ENCODE data around the gene SP4.

- no peak for TF ChIP-seq CTCF (IDR thresholded peaks at IDR 0.05; ENCODE audit: poor library complexity)
- no peak for TF ChIP-seq EZH2 (IDR thresholded peaks at IDR 0.05; ENCODE audit: borderline replicate concordance)
Observed at GRCh38 chr7:21417647-21418046, 10.2 kb upstream of the SP4 start.
